ENCODE results near the gene RELT.

The RELT gene

GRCh38 chr11:73379189-73379880, 3.1 kb downstream of the RELT start:
- Histone ChIP-seq H3K4me1 (ENCODE audit: control insufficient read depth, insufficient read depth, low read length, unreplicated experiment) (peaks cover 27% of the 10 kb centered on the region), H3K27me3 (ENCODE audit: insufficient read depth, low read length) (no peaks in the 10 kb centered on the region), H3K4me3 (ENCODE audit: low read depth, low read length) (no peak overlapping the region), H3K27ac (ENCODE audit: low read depth, low read length) (no peak overlapping the region), H3K79me2 (ENCODE audit: control insufficient read depth, insufficient read depth, low read length, unreplicated experiment) (peaks cover 77% of the 10 kb centered on the region), H2AFZ (ENCODE audit: low read length, unreplicated experiment) (no peak overlapping the region), H3K36me3 (ENCODE audit: insufficient read depth, low read length) (no peaks in the 10 kb centered on the region)

- no peaks in the 10 kb centered on the region for H3K27me3 ChIP-seq (ENCODE audit: insufficient read depth, low read length)
- no peaks in the 10 kb centered on the region for H3K36me3 ChIP-seq (ENCODE audit: insufficient read depth, low read length)
- peaks cover 36% of the 10 kb centered on the region for H3K4me1 ChIP-seq (ENCODE audit: control insufficient read depth, insufficient read depth, low read length, unreplicated experiment)
- peaks cover 87% of the 10 kb centered on the region for H3K79me2 ChIP-seq (ENCODE audit: control insufficient read depth, insufficient read depth, low read length, unreplicated experiment)
- H3K27ac ChIP-seq (ENCODE audit: low read depth, low read length) = no peak overlapping the region
- H2AFZ ChIP-seq (ENCODE audit: low read length, unreplicated experiment) = no peak overlapping the region
- H3K4me3 ChIP-seq (ENCODE audit: low read depth, low read length) = no peak overlapping the region
Observed at GRCh38 chr11:73380331-73380730, 4.1 kb downstream of the RELT start.

GRCh38 chr11:73380897-73381410, 4.8 kb downstream of the RELT start:
- Histone ChIP-seq H2AFZ (ENCODE audit: low read length, unreplicated experiment) (no peak overlapping the region), H3K36me3 (ENCODE audit: insufficient read depth, low read length) (no peaks in the 10 kb centered on the region), H3K27ac (ENCODE audit: low read depth, low read length) (no peak overlapping the region), H3K27me3 (ENCODE audit: insufficient read depth, low read length) (no peaks in the 10 kb centered on the region), H3K4me3 (ENCODE audit: low read depth, low read length) (no peak overlapping the region), H3K79me2 (ENCODE audit: control insufficient read depth, insufficient read depth, low read length, unreplicated experiment) (peaks cover 93% of the 10 kb centered on the region), H3K4me1 (ENCODE audit: control insufficient read depth, insufficient read depth, low read length, unreplicated experiment) (peaks cover 42% of the 10 kb centered on the region)

GRCh38 chr11:73381589-73381988, 5.4 kb downstream of the RELT start:
- Histone ChIP-seq H3K27me3 (ENCODE audit: insufficient read depth, low read length) (no peaks in the 10 kb centered on the region), H3K36me3 (ENCODE audit: insufficient read depth, low read length) (no peaks in the 10 kb centered on the region), H3K4me1 (ENCODE audit: control insufficient read depth, insufficient read depth, low read length, unreplicated experiment) (peaks cover 46% of the 10 kb centered on the region), H3K27ac (ENCODE audit: low read depth, low read length) (no peak overlapping the region), H3K79me2 (ENCODE audit: control insufficient read depth, insufficient read depth, low read length, unreplicated experiment) (peaks cover 97% of the 10 kb centered on the region), H3K4me3 (ENCODE audit: low read depth, low read length) (no peak overlapping the region), H2AFZ (ENCODE audit: low read length, unreplicated experiment) (no peak overlapping the region)

GRCh38 chr11:73382183-73382582, 6.0 kb downstream of the RELT start:
- H3K27ac ChIP-seq (ENCODE audit: low read depth, low read length) = no peak overlapping the region
- no peaks in the 10 kb centered on the region for H3K36me3 ChIP-seq (ENCODE audit: insufficient read depth, low read length)
- H3K27me3 ChIP-seq (ENCODE audit: insufficient read depth, low read length) = no peaks in the 10 kb centered on the region
- peaks cover 97% of the 10 kb centered on the region for H3K79me2 ChIP-seq (ENCODE audit: control insufficient read depth, insufficient read depth, low read length, unreplicated experiment)
- peaks cover 46% of the 10 kb centered on the region for H3K4me1 ChIP-seq (ENCODE audit: control insufficient read depth, insufficient read depth, low read length, unreplicated experiment)
- no peak overlapping the region for H2AFZ ChIP-seq (ENCODE audit: low read length, unreplicated experiment)
- no peak overlapping the region for H3K4me3 ChIP-seq (ENCODE audit: low read depth, low read length)

- Histone ChIP-seq H3K36me3 (ENCODE audit: insufficient read depth, low read length) (no peaks in the 10 kb centered on the region), H3K4me1 (ENCODE audit: control insufficient read depth, insufficient read depth, low read length, unreplicated experiment) (peaks cover 41% of the 10 kb centered on the region), H3K27ac (ENCODE audit: low read depth, low read length) (no peak overlapping the region), H3K79me2 (ENCODE audit: control insufficient read depth, insufficient read depth, low read length, unreplicated experiment) (peaks cover 97% of the 10 kb centered on the region), H3K27me3 (ENCODE audit: insufficient read depth, low read length) (no peaks in the 10 kb centered on the region), H2AFZ (ENCODE audit: low read length, unreplicated experiment) (no peak overlapping the region), H3K4me3 (ENCODE audit: low read depth, low read length) (no peak overlapping the region)
Observed at GRCh38 chr11:73382747-73383146, 6.5 kb downstream of the RELT start.

- Histone ChIP-seq H3K27me3 (ENCODE audit: insufficient read depth, low read length) (no peaks in the 10 kb centered on the region), H3K4me1 (ENCODE audit: control insufficient read depth, insufficient read depth, low read length, unreplicated experiment) (peaks cover 39% of the 10 kb centered on the region), H2AFZ (ENCODE audit: low read length, unreplicated experiment) (no peak overlapping the region), H3K36me3 (ENCODE audit: insufficient read depth, low read length) (no peaks in the 10 kb centered on the region), H3K27ac (ENCODE audit: low read depth, low read length) (no peak overlapping the region), H3K79me2 (ENCODE audit: control insufficient read depth, insufficient read depth, low read length, unreplicated experiment) (peaks cover 97% of the 10 kb centered on the region), H3K4me3 (ENCODE audit: low read depth, low read length) (no peak overlapping the region)
Observed at GRCh38 chr11:73383249-73384124, 7.3 kb downstream of the RELT start.

- H3K4me1 ChIP-seq (ENCODE audit: control insufficient read depth, insufficient read depth, low read length, unreplicated experiment) = peaks cover 39% of the 10 kb centered on the region
- H3K79me2 ChIP-seq (ENCODE audit: control insufficient read depth, insufficient read depth, low read length, unreplicated experiment) = peaks cover 95% of the 10 kb centered on the region
- H3K36me3 ChIP-seq (ENCODE audit: insufficient read depth, low read length) = no peaks in the 10 kb centered on the region
- no peaks in the 10 kb centered on the region for H3K27me3 ChIP-seq (ENCODE audit: insufficient read depth, low read length)
- no peak overlapping the region for H3K4me3 ChIP-seq (ENCODE audit: low read depth, low read length)
- no peak overlapping the region for H2AFZ ChIP-seq (ENCODE audit: low read length, unreplicated experiment)
- no peak overlapping the region for H3K27ac ChIP-seq (ENCODE audit: low read depth, low read length)
Observed at GRCh38 chr11:73384125-73384441, 7.9 kb downstream of the RELT start.

GRCh38 chr11:73384531-73384871, 8.3 kb downstream of the RELT start:
- no peak overlapping the region for H3K4me3 ChIP-seq (ENCODE audit: low read depth, low read length)
- no peak overlapping the region for H3K27ac ChIP-seq (ENCODE audit: low read depth, low read length)
- H3K4me1 ChIP-seq (ENCODE audit: control insufficient read depth, insufficient read depth, low read length, unreplicated experiment) = peaks cover 39% of the 10 kb centered on the region

GRCh38 chr11:73384872-73385689, 8.9 kb downstream of the RELT start:
- no peak overlapping the region for H2AFZ ChIP-seq (ENCODE audit: low read length, unreplicated experiment)
- no peak overlapping the region for H3K4me3 ChIP-seq (ENCODE audit: low read depth, low read length)
- peaks cover 39% of the 10 kb centered on the region for H3K4me1 ChIP-seq (ENCODE audit: control insufficient read depth, insufficient read depth, low read length, unreplicated experiment)
- no peaks in the 10 kb centered on the region for H3K36me3 ChIP-seq (ENCODE audit: insufficient read depth, low read length)
- H3K79me2 ChIP-seq (ENCODE audit: control insufficient read depth, insufficient read depth, low read length, unreplicated experiment) = peaks cover 91% of the 10 kb centered on the region
- H3K27ac ChIP-seq (ENCODE audit: low read depth, low read length) = no peak overlapping the region
- H3K27me3 ChIP-seq (ENCODE audit: insufficient read depth, low read length) = no peaks in the 10 kb centered on the region

More at GRCh38 chr11:73384531-73384871, 8.3 kb downstream of the RELT start:
- no peaks in the 10 kb centered on the region for H3K27me3 ChIP-seq (ENCODE audit: insufficient read depth, low read length)
- H3K36me3 ChIP-seq (ENCODE audit: insufficient read depth, low read length) = no peaks in the 10 kb centered on the region
- peaks cover 95% of the 10 kb centered on the region for H3K79me2 ChIP-seq (ENCODE audit: control insufficient read depth, insufficient read depth, low read length, unreplicated experiment)
- no peak overlapping the region for H2AFZ ChIP-seq (ENCODE audit: low read length, unreplicated experiment)

Data from ACC112 (cell line).